HG03354 (cell line): Measurements from ENCODE around the gene CCDC93.

Source experiments
- ATAC-seq: cut with Tn5 transposase; IDR thresholded peaks from one replicate; pipeline ENCODE4 v1.9.1; 2021; ENCODE audit warnings: mild to moderate bottlenecking; ENCODE audit not compliant: unreplicated experiment, poor library complexity, severe bottlenecking

Gene CCDC93

DNA sequence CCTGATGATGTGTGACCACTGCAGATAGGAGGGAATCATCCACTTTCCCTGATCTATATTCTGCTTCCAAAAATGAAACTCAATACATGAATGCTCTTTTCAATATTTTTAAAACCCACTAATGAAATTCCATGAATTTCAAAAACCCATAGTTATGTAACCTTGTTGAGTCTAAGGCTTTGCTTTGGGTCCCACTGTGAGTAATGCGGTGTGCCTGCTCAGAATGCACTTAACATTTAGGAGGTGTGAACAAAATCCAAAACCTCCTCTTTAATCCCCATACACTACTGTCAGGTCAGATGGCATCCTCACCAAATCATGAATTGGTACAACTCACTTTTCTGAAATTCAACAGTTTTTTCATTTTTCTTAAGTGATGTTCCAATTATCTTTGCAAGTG, 50.4 kb downstream of the CCDC93 start:
- no peak for ATAC-seq

GRCh38 chr2:117961201-117961600, 52.7 kb downstream of the CCDC93 start:
- no peak for ATAC-seq

DNA sequence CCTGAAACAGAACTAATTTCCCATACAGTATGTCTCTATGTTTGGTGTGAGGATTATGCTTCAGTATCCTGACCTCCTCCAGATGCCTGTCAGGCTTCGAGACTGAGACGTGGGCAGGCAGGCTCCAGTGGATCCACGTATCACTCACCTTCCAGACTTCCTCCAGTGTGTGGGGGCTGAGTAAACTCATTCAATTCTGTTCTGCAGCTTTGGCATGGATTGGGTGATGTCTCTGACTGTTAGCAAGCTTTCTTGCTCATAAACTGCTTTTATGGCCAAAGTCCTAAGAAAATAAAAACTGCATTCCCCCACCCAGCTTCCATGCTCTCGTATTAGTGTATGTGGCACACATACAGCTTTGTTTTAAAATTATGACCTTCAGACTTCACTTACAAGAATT, 53.6 kb downstream of the CCDC93 start:
- ATAC-seq, result no peak

GRCh38 chr2:117958186-117958585, 55.7 kb downstream of the CCDC93 start:
- ATAC-seq, result no peak

- ATAC-seq, result no peak
Observed at GRCh38 chr2:117957616-117958015, 56.3 kb downstream of the CCDC93 start.

- no peak for ATAC-seq
Observed at GRCh38 chr2:117956036-117956796, 57.7 kb downstream of the CCDC93 start.

- no peak for ATAC-seq
Observed at GRCh38 chr2:117953231-117953630, 60.6 kb downstream of the CCDC93 start.

DNA sequence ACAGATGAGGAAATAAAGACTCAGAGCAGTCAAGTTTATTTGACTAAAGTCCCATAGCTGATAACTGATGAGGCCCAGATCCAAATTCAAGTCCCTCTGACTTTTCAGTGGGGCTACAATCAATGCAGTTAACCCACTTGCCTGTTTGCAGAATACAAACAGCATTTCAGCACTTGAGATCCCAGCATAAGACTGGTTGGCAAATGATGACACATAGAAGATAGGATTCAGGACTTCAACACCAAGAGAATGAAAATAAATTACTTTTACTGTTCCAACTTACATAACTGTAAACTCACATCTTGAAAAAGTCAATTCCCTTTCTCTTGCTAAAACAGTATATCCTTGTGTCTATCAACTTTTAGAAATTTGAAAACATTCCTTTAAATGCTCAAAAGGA, 61.2 kb downstream of the CCDC93 start:
- ATAC-seq, result no peak

- no peak for ATAC-seq
Observed at GRCh38 chr2:117952228-117952627, 61.6 kb downstream of the CCDC93 start.

- ATAC-seq, result no peak
Observed at GRCh38 chr2:117949806-117950205, 64.1 kb downstream of the CCDC93 start.

- no peak for ATAC-seq
Observed at GRCh38 chr2:117948615-117949014, 65.3 kb downstream of the CCDC93 start.

- no peak for ATAC-seq
Observed at GRCh38 chr2:117945296-117945695, 68.6 kb downstream of the CCDC93 start.

DNA sequence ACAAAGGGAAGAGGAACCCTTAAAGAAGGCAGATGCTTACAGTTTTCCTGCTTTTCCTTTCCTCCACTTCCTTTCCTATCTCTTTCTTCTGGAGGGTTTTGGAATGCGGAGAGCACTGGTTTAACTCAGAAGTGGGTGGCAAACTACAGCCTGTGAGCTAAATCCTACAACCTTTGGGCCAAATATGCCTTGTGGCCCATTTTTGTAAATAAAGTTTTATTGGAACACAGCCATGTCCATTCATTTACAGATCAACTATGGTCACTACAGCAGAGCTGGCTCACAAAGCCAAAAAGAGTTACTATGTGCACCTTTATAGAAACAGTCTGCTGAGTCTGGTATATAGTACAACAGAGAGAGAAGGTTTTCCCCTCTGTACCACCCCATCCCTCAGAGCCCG, 69.1 kb downstream of the CCDC93 start:
- ATAC-seq, result no peak

GRCh38 chr2:117943013-117943672, 70.7 kb downstream of the CCDC93 start:
- ATAC-seq, result no peak

- no peak for ATAC-seq
Observed at GRCh38 chr2:117942551-117942950, 71.3 kb downstream of the CCDC93 start.

DNA sequence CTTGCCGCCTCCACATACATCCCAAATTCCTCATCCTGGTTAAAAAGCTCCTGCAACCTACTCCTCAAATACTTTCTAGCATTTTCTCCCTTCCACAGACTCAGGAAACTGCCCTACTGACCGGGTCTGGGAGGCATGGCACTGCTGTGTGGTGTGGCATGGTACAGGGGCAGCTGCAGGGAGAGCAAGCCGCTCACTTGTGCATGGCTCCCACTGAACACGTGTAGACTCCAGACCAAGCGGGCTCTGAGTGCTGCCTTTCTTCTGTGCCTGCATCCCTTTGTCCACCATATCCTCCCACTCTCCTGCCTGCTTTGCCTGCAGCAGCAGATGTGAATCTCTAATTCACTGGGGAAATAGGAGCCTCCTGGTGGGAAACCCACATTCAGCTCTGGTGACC, 72.2 kb downstream of the CCDC93 start:
- ATAC-seq, result no peak

DNA sequence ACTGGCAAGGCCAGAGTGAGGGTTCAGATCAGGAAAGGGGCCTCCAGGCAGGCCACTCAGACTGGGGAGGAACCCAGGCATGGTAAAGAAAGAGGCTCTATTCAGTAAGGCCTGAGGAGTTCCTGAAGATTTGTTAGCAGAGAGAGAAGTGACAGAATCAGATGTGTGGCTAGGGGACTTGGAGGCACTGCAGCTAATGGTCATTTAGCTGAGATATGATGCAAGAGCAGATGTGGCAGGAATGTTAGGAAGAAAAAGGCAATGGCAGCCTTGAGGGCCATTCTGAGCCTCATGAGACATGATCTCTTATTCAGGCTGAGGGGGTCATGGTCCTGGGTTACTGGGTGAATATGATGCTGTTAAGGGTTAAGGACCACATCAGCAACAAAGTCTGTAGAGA, 73.4 kb downstream of the CCDC93 start:
- ATAC-seq, result no peak

DNA sequence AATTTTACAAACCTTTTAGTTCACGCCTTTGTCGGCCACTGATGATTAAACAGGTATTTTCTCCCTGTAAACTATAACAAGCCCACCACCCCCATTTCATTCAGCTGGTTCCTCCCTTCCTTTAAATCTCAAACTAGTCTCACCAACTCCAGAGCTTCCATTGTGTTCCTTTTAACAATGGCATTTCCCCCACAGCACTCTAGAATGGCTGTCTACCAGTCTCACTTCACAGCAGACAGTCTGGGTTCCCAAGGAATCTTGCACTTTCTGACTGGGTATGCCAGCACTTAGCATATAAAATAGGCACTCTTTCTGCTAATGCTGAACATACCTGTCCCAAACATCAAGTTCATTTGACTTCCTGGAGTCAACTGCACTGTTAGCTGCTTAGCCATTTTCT, 75.3 kb downstream of the CCDC93 start:
- ATAC-seq, result no peak

GRCh38 chr2:117936871-117937428, 76.9 kb downstream of the CCDC93 start:
- ATAC-seq, result no peak

GRCh38 chr2:117935954-117936353, 77.9 kb downstream of the CCDC93 start:
- ATAC-seq, result no peak

DNA sequence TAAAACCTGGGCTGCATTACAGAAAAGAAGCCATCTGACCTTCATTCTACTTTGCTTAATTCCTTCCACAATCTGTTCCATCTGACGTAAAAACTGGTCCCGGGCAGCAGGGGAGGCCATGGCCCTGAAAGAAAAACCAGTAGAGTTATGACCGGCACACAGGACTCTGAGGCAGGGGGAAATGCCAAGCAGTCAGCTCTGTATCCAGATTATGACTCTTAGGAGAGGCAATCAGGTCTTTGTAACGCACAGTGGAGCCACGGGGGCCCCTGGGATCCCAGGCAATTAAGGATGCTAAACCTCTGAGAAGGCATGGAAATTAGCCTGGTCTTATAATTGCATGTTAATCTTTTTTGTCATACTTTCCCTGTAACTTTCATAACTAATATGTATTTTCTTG, 78.4 kb downstream of the CCDC93 start:
- ATAC-seq, result no peak
